HL-60/S4 treated with retinoic acid at 250 ng/mL for 4 days and 3 days (cell line): Measurements from ENCODE around the gene PEX13.
"Not testable (repeated sequence)": the region's sequence is repeated elsewhere in the genome, so short reads cannot be mapped to it uniquely, and the experiment has no call there.

Experiments
- in situ Hi-C: fragments of 300-500 bp; cut with MboI; formaldehyde crosslinking; loops from 2 replicates; pipeline ENCODE4 v1.7.0; 2022; ENCODE audit warnings: low sequenced_read_pairs

The PEX13 gene

DNA sequence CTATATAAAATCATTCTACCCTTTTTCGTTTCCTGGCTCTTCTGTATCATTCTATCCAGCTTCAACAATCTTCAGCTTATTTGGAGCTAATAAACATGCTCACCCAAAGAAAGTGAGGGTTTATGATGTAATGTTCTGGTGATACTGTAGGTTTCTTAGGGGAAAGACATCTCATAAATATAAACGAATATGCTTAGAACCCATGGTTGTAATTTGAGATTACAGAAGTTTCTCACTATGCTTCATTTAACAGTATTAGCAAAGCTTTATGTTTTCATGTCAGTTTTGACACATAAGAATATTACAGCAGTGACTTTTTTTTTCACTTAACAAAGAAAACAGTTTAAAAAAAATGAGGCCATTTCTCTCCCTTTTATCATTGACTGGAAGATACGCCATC, 11.8 kb upstream of the PEX13 start:
- in situ Hi-C loops, result no loop called here

DNA sequence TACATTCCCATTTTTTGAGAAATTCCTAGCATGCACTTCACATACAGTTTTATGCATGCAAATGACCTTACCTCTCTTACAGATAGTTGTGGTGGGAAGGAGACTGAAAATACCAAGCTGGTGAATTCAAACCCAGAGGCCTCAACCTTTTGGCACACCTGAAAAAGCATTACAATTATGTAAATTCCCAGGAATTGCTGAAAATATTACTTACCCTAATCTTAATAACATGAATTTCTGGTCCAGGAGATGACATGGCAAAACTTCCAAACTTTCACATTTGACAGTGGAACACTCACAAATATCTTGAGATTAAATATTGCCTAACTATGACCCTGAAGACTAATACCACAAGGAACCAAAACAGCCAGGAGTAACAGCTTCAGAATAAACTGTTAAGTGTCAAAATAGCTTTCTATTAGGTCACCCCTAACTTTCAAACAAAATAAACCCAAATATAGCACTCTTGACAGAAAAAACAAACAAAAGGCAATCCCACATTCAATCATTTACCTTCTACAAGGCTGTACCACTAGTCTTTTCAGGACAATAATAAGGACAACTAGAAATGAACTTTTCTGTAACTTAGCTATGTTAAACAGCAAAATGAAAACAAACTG, 10.9 kb upstream of the PEX13 start:
- in situ Hi-C loops, result no loop called here

DNA sequence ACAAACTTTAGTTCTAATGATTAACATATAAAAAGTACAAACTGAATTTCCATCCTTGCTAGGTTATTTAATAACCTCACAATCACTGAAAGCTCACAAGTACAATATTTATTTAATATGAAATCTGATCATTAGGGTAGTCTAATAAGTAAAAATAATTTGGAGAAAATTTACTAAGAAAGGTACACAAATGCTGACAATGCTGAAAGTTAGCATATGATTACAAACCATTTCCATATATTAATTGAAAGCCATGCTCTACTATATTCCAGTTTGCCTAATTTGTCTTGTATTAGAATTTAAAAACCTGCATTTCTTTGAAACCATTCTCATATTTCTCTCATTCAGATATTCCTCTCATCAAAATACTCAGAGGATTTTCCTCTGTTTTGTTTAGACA, 8.2 kb upstream of the PEX13 start:
- in situ Hi-C loops, result no loop called here

DNA sequence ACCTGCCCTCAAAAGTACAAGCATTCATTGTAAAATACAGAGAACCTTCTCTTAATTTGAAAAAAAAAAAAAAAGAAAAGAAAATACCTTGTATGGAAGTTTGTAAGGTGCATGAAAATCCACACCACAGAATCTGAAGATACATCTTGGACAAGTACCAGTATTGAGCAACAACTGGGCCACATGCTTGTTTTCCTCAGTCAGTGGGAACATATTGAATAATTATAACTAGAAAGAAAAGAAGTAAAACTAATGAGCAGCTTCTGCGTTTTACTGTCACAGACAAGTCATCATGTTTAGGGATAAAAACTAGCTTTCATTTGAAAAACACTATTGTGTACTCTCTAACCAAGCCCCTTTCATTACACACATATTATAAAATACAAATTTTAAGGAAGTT, 5.8 kb upstream of the PEX13 start:
- in situ Hi-C loops, result no loop called here

DNA sequence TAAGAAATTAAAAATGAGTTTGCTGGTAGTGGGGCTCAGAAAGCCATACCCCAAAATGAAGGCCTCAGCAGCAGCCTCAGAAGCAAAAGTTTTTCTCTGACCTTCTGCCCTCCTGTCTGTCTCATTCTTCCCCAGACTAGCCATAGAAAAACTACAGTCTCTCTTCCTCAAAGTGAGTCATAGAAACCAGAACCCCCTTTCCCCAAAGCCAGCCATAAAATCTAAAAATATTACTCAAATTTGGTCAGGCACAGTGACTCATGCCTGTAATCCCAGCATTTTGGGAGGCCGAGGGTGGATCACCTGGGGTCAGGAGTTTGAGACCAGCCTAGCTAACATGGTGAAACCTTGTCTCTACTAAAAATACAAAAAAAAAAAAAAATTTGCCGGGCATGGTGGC, 5.2 kb upstream of the PEX13 start:
- in situ Hi-C loops, result not testable (repeated sequence)

DNA sequence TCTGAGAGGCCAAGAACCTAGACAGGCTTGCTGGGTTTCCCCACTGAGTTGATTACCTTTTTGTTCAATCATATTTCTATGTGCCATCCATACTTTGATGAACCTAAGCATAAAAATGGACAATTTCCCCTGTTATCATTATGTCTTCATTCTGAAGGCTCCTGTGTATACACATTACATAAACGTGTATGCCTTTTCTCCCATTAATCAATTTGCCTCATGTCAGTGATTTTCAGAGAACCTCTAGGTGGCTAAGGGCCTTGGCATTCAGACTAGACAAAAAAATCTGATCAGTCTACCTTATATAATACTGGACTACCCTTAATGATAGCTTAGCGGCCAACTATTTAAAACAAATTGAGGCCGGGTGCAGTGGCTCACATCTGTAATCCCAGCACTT, 4.1 kb upstream of the PEX13 start:
- in situ Hi-C loops, result no loop called here

DNA sequence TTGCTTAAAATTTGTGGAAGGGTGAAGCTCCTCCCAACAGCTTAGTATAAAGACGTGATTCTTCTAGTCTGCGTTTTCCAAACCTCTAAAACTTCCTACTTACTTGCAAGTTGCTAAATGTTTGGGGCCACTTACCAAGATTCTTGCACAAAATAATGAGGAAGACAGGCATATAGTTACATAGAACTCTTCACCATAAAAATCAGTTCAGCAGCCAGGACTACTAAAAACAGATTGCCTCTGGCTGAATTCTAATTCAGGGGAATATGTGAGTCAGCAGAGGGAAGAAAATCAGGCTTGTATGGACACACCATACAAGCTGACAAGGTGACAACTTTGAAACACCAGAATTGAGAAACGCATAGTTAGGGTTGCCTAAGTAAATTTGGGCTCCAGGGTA, 2.8 kb upstream of the PEX13 start:
- in situ Hi-C loops, result no loop called here

DNA sequence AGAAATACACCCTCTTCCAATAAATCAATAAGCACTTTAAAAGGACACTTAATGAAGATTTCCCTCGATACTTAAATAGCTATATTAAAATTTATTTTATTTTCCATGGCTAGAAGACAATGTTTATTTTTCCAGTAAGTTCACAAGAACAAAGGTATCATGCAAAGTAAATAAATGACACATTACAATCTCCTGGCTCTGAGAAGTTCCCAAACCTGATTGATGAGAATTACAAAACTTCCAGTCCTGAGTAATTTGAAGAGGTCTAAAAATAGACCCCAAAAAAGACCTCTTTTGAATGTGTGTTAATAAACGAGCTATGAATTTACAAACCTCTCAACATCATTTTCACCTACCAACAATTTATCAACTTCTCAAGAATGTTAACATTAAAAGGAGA, 1.5 kb upstream of the PEX13 start:
- in situ Hi-C loops, result no loop called here

DNA sequence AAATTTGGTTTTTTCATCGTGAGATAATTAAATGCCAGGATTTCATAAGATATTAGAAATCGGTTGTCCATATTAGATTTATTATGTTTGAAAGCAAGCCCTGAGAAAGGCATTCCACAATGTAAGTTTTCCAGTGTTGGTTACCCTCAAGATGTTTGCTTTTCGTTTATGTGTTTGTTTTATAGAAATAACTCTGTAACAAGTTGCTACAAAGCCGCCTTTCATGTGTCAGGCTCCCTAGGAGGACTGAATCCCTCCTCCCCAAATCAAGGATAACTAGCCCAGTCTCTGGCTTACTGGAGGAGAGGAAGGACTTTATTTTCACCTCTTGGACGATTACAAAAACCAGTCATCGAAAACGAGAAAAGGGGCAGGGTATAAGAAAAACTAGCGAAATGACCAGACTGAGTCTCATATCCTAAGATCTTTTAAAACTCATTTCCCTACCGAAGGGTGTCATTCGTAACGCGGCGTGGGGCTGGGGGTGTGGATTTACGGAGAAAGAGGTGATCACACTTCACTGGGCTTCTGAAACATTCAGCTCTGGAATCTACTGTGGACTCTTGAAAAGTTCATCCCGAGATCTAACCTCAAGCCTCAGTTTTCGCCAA, 1.0 kb upstream of the PEX13 start:
- in situ Hi-C loops, result no loop called here

DNA sequence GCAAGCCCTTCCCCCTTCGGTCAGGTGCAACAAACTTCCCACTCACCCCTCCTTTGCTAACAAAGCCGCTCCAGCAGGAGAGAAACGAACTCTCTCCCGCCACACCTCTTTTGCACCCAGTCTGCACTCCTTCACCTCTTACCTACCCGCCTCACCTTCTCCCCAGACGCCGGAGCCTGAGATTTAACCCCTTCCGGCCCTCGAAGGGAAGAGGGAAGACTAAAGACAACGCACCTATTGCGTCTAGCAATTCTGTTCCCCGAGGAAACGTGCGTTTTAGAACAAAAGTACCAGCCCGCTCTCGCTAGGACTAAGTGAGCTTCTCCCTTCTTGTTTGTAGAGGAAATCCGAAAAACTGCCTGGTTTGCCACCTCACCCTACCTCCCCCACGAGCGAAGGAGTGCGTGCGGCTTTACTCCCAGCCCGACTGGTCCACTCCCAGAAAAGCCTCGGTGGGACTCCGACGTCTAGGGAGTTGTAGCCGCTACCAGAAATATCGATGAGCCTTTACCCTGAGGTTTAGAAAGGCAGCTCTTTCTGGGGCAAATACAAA, 441 bp upstream of the PEX13 start:
- in situ Hi-C loops, result no loop called here

DNA sequence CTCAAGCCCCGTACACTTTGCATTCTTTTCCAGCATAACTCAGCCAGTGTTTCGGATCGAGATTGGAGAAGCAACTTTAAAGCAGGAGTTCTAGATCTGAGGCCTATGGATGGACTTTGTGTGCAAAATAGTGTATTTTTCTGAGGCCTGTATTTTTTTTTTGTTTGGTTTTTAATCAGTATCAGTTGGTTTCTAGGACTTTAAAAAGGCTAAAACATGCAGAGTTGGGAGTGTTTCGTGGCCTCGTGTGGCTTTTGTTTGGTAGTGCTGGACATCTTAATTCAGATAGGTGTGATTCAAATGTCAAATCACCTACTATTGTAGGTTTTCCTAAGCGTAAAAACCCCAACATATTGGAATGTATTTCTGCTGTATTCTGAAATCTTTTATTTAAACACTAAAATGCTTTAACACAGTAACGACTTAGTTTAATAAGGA, 817 bp downstream of the PEX13 start:
- in situ Hi-C loops, result no loop called here

DNA sequence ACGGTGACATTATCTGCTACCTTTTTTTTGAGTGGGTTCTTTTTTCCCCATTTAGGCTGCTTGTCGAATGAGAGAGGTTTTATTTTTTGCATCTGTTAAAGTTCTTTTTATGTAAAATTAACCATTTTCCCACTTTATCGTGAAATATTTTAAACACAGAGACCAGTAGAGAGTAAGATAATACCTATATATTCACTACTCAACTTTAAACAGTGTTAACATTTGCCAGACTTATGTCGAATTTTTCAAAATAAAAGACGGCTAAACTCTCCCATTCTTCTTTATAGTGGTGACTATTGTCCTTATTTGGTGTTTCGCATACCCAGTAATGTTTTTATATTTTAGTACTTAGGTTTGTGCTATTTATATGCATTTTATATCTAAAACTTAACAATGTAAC, 1.3 kb downstream of the PEX13 start:
- in situ Hi-C loops, result no loop called here

DNA sequence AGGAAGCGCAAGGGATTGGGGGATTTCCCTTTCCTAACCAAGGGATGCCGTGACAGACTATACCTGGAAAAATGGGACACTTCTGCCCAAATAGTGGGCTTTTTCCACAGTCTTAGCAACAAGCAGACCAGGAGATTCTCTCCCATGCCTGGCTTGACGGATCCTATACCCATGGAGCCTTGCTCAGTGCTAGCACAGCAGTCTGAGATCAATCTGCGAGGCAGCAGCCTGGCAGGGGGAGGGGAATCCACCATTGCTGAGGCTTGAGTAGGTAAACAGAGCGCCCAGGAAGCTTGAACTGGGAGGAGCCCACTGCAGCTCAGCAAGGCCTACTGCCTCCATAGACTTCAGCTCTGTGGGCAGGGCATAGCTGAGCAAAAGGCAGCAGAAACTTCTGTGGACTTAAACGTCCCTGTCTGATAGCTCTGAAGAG, 3.7 kb downstream of the PEX13 start:
- in situ Hi-C loops, result no loop called here

DNA sequence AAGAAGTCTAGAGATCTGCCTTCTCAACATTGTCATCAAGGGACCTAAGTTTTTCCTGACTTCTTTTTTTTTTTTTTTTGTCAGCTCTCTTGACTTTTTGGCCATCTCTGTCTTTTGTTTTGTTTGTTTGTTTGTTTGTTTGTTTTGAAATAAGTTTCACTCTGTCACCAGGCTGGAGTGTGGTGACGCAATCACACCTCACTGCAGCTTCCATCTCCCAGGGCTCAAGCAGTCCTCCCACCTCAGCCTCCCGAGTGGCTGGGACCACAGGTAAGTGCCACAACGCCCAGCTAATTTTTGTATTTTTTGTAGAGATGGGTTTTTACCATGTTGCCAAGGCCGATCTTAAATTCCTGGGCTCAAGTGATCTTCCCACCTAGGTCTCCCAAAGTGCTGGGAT, 6.2 kb downstream of the PEX13 start:
- in situ Hi-C loops, result no loop called here

DNA sequence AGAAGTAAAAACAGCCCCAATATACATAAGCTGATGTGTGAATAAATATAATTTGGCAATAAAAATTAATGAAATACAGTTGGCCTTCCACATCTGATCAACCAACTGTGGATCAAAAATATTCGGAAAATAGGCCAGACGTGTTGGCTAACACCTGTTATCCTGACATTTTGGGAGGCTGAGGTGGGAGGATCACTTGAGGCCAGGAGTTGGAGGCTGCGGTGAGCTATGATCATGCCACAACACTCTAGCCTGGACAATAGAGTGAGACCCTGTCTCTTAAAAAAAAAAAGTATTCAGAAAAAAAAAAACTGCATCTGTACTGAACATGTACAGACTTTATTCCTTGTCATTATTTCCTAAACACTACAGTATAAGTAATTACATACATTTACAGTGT, 12.0 kb downstream of the PEX13 start:
- in situ Hi-C loops, result no loop called here

DNA sequence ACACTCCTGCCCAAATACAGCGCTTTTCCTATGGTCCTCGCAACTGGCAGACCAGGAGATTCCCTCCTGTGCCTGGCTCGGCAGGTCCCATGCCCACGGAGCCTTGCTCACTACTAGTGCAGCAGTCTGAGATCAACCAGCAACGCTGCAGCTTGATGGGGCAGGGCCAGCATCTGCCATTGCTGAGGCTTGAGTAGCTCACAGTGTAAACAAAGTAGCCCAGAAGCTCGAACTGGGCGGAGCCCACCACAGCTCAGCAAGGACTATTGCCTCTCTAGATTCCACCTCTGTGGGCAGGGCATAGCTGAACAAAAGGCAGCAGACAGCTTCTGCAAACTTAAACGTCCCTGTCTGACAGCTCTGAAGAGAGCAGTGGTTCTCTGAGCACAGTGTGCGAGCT, 17.1 kb downstream of the PEX13 start:
- in situ Hi-C loops, result not testable (repeated sequence)

DNA sequence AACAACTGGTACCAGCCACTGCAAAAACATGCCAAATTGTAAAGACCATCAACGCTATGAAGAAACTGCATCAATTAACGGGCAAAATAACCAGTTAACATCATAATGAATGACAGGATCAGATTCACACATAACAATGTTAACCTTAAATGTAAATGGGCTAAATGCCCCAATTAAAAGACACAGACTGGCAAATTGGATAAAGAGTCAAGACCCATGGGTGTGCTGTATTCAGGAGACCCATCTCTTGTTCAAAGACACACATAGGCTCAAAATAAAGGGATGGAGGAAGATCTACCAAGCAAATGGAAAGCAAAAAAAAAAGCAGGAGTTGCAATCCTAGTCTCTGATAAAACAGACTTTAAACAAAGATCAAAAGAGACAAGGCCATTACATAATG, 19.1 kb downstream of the PEX13 start:
- in situ Hi-C loops, result not testable (repeated sequence)

DNA sequence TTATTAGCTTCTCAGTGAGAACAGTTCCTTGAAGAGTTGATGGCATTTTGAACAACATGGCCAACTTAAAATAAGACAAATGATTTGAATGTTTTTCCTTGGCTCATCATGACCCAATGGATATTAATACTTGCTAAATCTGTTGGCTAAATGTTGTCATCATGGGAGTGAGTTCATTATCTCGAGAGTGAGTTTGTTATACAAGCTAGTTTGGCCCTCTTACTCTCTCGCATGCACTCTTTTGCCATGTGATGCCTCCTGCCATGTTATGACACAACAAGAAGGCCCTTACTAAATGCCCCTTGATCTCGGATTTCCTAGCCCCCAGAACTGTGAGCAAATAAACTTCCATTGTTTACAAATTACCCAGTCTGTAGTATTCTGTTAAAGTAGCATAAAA, 25.3 kb downstream of the PEX13 start:
- in situ Hi-C loops, result no loop called here

DNA sequence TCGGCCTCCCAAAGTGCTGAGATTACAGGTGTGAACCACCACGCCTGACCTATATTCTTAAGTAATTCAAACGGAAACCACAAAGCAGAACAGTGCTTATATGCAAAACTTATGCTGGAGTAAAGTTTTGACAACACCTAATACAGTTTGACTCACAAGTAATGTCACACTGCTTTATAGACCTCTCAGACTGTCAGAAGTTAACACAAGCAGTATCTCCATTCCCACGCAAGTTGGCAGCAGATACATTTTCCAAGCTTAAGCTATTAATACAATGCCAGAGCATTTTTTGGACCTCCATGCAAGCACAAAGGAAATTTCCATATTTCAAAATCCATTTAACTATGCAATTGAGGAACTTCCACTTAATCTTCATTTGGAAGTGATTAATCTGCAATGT, 27.1 kb downstream of the PEX13 start:
- in situ Hi-C loops, result no loop called here

DNA sequence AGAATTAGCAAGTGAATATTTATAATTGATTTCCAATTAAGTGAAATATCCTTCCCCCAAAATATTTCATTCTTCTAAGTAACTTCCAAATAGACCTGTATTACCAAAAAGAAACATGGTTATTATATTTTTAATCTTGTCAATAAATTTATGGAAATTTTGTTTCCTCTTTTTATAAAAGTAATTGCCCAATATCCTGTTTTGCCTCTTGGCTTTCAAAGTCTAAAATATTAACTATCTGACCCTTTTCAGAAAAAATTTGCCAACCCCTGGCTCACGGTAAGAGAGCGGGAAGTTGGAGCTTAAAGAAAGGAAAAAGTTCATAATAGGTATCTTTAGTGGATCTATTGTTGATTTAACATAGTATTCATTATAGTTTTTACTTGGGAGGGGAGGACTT, 27.7 kb downstream of the PEX13 start:
- in situ Hi-C loops, result no loop called here

DNA sequence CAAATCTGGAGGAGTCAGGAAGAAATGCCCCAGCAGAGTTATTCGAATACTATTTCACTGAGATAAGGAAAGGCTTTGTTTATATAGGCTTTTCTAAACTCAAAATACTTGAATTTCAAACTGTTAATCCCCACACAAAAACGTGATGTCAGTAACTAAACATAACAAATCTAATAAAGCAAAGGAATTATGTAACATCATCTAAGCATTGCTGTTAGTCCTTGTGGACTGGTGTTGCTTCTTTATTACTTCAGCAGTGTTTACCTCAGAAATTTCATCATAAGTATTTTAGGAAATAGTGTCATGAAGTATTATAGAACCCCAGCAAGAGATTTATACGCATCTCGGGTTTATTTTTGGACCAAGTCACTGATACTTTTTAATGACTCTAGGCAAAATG, 28.5 kb downstream of the PEX13 start:
- in situ Hi-C loops, result no loop called here

DNA sequence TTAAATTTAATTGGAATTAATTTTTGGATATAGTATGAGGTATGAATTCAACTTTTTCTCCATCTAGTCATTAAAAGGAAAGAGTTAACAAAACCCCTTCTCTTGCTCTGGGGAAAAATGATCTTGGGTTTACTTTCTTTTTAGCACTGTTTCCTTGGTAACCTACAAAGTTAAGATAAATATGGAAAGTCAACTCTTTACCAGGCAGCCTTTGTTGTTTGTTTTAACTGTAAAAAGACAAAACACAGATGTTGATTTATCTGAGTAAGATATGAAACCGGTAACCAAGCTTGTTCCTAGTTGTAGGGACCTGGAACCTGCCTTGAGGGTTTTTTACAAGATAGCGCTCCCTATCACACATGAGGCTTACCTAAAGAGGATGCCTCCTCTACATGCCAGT, 38.0 kb downstream of the PEX13 start:
- in situ Hi-C loops, result no loop called here

DNA sequence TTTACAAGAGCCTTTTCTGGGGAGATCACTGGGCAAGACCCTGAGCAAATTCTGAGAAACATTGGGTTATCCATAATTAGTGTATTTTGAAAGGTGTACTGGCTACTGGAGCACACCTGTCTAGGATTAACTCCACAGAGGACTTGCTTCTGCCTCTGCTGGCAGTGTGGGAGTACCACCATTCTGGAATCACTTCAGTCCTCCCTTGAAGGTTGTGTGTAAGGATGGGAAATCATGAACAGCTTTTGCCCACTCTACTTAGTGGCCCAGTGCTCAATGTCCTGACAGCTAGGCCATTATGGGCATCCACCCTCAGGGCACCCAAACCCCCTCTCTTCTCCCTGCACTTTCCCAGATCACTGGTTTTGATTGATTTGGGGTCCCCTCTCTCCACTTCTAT, 40.0 kb downstream of the PEX13 start:
- in situ Hi-C loops, result no loop called here
